Large intestine (tissue), 3 donors: ENCODE results near the gene KIAA1328. TPM values are rescaled to one million over a fixed set of nuclear protein-coding genes. Genes with fewer than 3 reads are reported as not detected.

Experiments
- DNase-seq, 2 donors: peaks; one replicate each; pipeline versions ENCODE4 v3.0.0 to v3.0.0-alpha.2; 2013
- H3K27ac ChIP-seq: one replicate; pipeline ENCODE4 v1.5.1; 2013; ENCODE audit warnings: low read length
- H3K27me3 ChIP-seq: 2 replicates; pipeline ENCODE4 v1.6.1; 2013; ENCODE audit warnings: low read length; ENCODE audit not compliant: control insufficient read depth, insufficient read depth
- H3K36me3 ChIP-seq: 2 replicates; pipeline ENCODE4 v1.6.1; 2013; ENCODE audit warnings: low read length; ENCODE audit not compliant: control insufficient read depth, insufficient read depth
- H3K4me1 ChIP-seq: one replicate; pipeline ENCODE4 v1.6.1; 2013; ENCODE audit warnings: low read length; ENCODE audit not compliant: control insufficient read depth, insufficient read depth
- H3K4me3 ChIP-seq: one replicate; pipeline ENCODE4 v1.5.1; 2013; ENCODE audit warnings: low read length
- H3K9me3 ChIP-seq: one replicate; pipeline ENCODE4 v1.6.1; 2013; ENCODE audit warnings: mild to moderate bottlenecking, low read depth, low read length, moderate library complexity; ENCODE audit not compliant: control insufficient read depth
- WGBS: methylation state at CpG from one replicate; pipeline ENCODE4 v1.1.5; 2013; ENCODE audit warnings: low lambda C conversion rate; ENCODE audit not compliant: insufficient coverage; 5-methylcytosine and 5-hydroxymethylcytosine counted together
- polyA plus RNA-seq: library from polyadenylated mRNA; unstranded; fragments of 120-200 nt; gene quantifications from one replicate; pipeline ENCODE4 v1.2.1, GENCODE V29; 2013

KIAA1328 gene
- polyA plus RNA-seq, 1 donor: 7.0 TPM

- peaks cover 49% of the 10 kb centered on the region for H3K27me3 ChIP-seq
- no peak overlapping the region for H3K4me3 ChIP-seq
- no peaks in the 10 kb centered on the region for H3K36me3 ChIP-seq
- no peak for DNase-seq
- peaks cover 5% of the 10 kb centered on the region for H3K9me3 ChIP-seq
- no peak overlapping the region for H3K27ac ChIP-seq
- H3K4me1 ChIP-seq: no peaks in the 10 kb centered on the region
- no CpG with 5 or more reads among the region's 2 CpGs for WGBS
These were observed 443.3 kb downstream of the KIAA1328 start for GRCh38 chr18:37272226-37272625.

GRCh38 chr18:37272841-37273240 lies 443.9 kb downstream of the KIAA1328 start:
- Histone ChIP-seq H3K27me3 (peaks cover 52% of the 10 kb centered on the region), H3K27ac (no peak overlapping the region), H3K4me3 (no peak overlapping the region), H3K36me3 (no peaks in the 10 kb centered on the region), H3K4me1 (no peaks in the 10 kb centered on the region), H3K9me3 (peaks cover 5% of the 10 kb centered on the region)
- DNase-seq: no peak
- WGBS: no CpG with 5 or more reads among the region's 16 CpGs

- DNase-seq: no peak
- WGBS: no CpG with 5 or more reads among the region's 82 CpGs
These were observed 445.6 kb downstream of the KIAA1328 start for GRCh38 chr18:37274309-37275236.

GRCh38 chr18:37275237-37275741 lies 446.4 kb downstream of the KIAA1328 start:
- Histone ChIP-seq H3K27me3 (peaks cover 61% of the 10 kb centered on the region), H3K36me3 (no peaks in the 10 kb centered on the region), H3K9me3 (peaks cover 5% of the 10 kb centered on the region), H3K27ac (no peak overlapping the region), H3K4me1 (no peaks in the 10 kb centered on the region), H3K4me3 (no peak overlapping the region)
- no peak for DNase-seq
- no CpG with 5 or more reads among the region's 32 CpGs for WGBS

More at GRCh38 chr18:37274309-37275236, 445.6 kb downstream of the KIAA1328 start:
- H3K9me3 ChIP-seq: peaks cover 5% of the 10 kb centered on the region
- no peak overlapping the region for H3K4me3 ChIP-seq
- H3K27ac ChIP-seq: no peak overlapping the region
- H3K4me1 ChIP-seq: no peaks in the 10 kb centered on the region
- H3K36me3 ChIP-seq: no peaks in the 10 kb centered on the region
- peaks cover 56% of the 10 kb centered on the region for H3K27me3 ChIP-seq

GRCh38 chr18:37276111-37276890 lies 447.4 kb downstream of the KIAA1328 start:
- peaks cover 61% of the 10 kb centered on the region for H3K27me3 ChIP-seq
- no peaks in the 10 kb centered on the region for H3K36me3 ChIP-seq
- 100% methylated on average over 1 of the region's 10 CpGs for WGBS
- H3K4me1 ChIP-seq: no peaks in the 10 kb centered on the region
- no peak overlapping the region for H3K4me3 ChIP-seq
- no peak for DNase-seq
- peaks cover 5% of the 10 kb centered on the region for H3K9me3 ChIP-seq
- H3K27ac ChIP-seq: no peak overlapping the region

- H3K27ac ChIP-seq: no peak overlapping the region
- no peak overlapping the region for H3K4me3 ChIP-seq
- no peaks in the 10 kb centered on the region for H3K4me1 ChIP-seq
- peaks cover 65% of the 10 kb centered on the region for H3K27me3 ChIP-seq
- DNase-seq: no peak
- peaks cover 5% of the 10 kb centered on the region for H3K9me3 ChIP-seq
- no peaks in the 10 kb centered on the region for H3K36me3 ChIP-seq
- 82% methylated on average over 8 of the region's 10 CpGs for WGBS
These were observed 448.9 kb downstream of the KIAA1328 start for GRCh38 chr18:37277804-37278203.

Other genes starting within 250 kb of the KIAA1328 start
- gene TPGS2, start 125 bp upstream of the KIAA1328 start, polyA plus RNA-seq: 69.5 TPM